Frontal cortex (tissue), 4 donors: ENCODE measurements around the gene NECAB3. TPM values are rescaled to one million over a fixed set of nuclear protein-coding genes. Genes with fewer than 3 reads are reported as not detected.

Experiments
- DNase-seq, 2 donors: peaks; one replicate each; pipeline ENCODE4 v3.0.0; 2012; ENCODE audit warnings: low spot score in 2 of 2
- FAIRE-seq: peaks from 2 replicates; lab custom pipeline; 2012; peaks lifted over from hg19 to GRCh38; lab: Jason Lieb, UNC
- total RNA-seq: library from RNA; depleted of rRNA; stranded (reverse); fragments of >200 nt; gene quantifications from one replicate; pipeline ENCODE4 v1.2.3, GENCODE V29; 2014
- donor health status: control.
- donor health status: control.
- donor health status: control.

The NECAB3 gene
- total RNA-seq, 1 donor from 2014 or later: 33.8 TPM

DNA sequence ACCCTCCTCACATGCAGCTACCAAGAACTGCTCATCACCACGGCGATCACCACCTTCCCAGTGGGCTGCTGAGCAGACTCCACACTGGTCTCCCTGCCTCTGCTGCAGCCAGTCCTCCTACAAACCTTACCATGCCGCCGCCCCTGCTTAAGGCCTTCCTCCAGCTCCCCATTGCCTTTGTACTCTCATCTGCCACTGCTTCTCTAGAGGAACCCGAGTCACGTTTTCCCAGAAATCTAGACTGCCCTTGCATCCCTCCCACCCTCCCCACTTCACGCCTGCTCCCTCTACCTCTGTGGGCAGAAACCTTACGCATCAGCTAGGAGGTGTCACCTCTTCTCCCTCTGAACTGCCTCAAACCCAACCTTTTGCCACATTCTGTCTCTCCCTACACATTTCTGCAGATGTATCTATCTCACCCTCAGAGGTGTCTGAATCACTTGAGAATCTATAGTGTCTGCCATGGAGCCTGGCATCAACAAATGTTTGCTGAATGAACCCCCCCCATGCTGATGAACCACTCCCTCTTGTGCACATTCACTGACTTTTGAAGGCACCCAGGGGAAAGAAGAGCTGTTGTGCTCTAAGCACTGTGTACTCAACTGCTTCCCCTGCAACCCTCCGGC, 7.6 kb upstream of the NECAB3 start:
- FAIRE-seq (no peak), DNase-seq (no peak)

- no peak for DNase-seq
- FAIRE-seq: no peak
These were observed 7.1 kb upstream of the NECAB3 start for GRCh38 chr20:33681288-33681687.

DNA sequence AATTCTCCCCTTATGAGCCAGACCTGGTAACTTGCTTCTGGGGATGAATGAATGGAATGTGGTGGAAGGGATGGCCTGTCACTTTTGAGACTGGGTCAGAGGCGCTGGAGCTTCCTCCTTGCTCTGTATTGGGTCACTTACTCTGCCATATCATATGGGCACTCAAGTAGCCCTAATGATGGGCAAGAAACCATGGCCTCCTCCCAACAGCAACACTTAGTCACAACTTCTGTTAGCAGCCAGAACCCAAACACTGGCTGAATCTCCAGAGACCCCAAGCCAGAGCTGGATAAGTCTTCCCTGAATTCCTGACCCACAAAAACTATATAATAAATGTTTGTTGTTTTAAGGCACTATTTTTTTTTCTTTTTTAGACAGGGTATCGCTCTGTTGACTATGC, 6.5 kb upstream of the NECAB3 start:
- no peak for FAIRE-seq
- no peak for DNase-seq

DNA sequence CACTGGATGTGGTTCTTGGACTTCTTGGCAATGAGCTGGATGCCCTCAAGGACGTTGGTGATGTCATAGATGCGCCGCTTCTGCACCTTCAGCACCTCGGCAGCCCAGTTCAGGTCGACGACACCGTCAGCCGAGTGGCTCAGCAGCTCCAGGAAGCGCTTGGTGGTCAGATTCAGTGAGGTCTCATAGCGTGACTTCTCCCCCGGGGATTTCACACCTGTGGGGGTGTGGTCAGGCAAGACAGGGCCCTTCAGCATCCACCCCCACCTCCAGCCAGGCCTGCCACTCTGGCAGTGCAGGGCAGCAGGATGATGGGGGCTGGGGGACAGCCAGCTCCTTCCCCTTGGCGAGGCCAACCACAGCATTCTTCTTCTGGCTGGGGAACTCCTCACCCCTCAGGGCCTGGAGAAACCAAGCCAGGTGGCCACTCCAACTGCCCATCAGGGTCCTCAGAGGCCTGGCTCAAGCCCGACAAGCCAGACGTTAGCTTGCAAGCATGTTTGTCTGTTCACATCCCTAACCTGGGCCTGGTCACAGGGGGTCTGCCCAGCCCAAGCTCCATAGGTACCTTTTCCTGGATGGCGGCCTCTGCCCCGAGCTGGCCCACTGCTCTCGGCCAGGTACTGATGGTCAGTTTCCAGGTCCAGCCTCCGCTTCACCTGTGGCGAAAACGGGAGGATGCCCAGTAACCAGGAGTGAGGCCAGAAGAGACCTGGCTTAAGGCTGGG, 5.7 kb upstream of the NECAB3 start:
- DNase-seq (no peak), FAIRE-seq (no peak)

GRCh38 chr20:33677991-33678702, 3.9 kb upstream of the NECAB3 start:
- FAIRE-seq: no peak
- no peak for DNase-seq

DNA sequence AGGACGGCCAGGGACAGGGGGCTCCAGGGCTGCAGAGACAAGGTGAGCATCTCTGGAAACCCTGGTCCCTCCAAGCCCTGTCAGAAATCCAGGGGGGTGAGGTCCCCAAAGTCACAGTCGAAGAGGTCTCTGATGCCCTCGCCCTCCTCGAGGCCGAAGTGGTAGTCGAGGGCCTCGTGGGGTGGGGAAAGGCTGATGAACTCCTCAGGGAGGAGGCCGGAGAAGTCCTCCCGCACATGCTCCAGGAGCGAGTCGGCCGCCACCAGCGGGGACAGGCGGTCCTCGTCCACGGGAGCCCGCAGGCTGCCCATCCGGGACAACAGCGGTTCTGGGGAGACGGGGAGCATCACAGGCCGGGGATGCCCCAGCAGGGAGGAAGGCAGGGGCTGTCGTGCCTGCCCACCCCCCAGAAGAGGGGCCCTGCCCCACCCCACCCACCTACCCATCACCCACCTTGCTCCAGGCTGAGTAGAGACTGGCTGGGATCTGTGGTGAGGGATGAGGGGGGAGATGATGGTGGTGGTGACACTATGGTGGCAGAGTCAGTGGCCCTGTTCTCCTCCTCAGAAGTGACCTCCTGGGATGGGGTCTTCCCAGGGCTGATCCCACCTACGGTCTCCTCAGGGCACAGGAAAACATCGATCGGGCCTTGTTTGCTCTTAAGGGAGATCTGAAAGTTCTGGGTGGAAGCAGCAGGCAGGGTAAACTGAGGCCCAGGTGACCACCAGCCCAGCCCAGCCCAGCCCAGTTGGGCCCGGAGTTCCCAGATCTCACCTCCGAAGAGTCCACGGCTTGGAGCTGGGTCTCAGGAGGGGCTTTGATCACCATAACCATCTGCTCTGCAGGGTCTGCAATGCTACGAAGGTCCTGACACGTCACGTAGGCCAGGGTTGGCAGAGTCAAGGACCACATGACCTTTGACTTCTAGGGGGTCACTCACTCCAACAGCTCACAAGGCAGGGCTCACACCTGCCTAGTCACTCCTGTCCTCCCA, 2.7 kb upstream of the NECAB3 start:
- FAIRE-seq (no peak), DNase-seq (no peak)

GRCh38 chr20:33676121-33676520, 1.9 kb upstream of the NECAB3 start:
- DNase-seq: no peak
- no peak for FAIRE-seq

DNA sequence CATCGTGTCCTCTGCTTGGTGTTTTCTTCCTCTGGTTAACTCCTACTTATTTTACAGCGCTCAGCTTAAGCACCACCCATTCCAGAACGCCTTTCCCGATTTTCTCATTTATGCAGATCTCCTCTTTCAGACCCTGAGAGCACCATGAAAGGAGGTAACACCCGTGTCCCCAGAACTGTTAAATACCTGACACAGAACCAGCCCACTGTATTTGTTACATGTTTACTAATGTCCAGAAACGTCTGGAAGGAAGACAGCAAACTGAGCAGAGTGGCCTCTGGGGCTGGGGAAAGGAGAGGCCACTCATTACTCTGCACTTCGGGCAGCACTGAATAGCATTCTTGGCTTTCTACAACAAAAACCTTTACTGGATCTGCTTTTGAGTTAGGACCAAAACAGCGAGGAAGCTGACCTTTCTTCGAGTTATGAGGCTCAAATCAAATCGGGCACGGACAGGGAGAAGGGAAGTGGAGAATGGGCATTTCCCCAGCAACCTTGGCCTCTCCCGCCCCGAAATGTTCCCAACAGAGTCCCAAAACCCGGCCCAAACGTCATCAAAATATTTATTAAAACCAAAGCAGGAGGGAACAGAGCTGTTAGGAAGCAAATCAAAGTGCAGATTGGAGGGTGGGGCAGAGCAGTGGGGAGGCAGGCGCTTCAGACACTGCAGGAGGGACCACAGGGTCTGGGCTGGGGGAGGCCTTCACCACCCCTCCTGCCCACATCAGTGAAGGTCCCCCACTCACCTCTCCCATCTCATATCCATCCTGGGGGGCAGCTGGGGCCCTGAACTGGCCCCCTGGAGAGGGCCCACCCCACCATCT, 1.1 kb upstream of the NECAB3 start:
- FAIRE-seq (no peak), DNase-seq (no peak)

GRCh38 chr20:33673410-33674293, 576 bp downstream of the NECAB3 start:
- FAIRE-seq (no peak), DNase-seq (peak in 1 of 2 donors; percentile 51)

DNA sequence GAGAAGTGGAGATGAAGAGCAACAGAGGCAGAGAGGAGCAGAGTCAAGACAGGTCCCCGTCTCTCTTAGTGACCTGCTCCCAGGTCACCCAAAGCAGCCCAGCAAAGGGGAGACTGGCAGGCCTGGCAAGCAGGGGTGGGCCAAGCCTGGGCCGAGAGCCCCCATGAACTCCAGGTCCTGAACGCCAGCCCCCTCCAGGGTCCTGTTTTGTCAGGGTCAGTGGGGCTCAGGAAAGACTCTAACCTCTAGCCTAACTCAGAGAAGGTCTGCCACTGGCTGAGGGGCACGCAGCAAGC, 1.2 kb downstream of the NECAB3 start:
- FAIRE-seq (no peak), DNase-seq (no peak)

GRCh38 chr20:33672426-33673113, 1.7 kb downstream of the NECAB3 start:
- FAIRE-seq (no peak), DNase-seq (no peak)

- FAIRE-seq: no peak
- no peak for DNase-seq
These were observed 2.5 kb downstream of the NECAB3 start for GRCh38 chr20:33671573-33672288.

DNA sequence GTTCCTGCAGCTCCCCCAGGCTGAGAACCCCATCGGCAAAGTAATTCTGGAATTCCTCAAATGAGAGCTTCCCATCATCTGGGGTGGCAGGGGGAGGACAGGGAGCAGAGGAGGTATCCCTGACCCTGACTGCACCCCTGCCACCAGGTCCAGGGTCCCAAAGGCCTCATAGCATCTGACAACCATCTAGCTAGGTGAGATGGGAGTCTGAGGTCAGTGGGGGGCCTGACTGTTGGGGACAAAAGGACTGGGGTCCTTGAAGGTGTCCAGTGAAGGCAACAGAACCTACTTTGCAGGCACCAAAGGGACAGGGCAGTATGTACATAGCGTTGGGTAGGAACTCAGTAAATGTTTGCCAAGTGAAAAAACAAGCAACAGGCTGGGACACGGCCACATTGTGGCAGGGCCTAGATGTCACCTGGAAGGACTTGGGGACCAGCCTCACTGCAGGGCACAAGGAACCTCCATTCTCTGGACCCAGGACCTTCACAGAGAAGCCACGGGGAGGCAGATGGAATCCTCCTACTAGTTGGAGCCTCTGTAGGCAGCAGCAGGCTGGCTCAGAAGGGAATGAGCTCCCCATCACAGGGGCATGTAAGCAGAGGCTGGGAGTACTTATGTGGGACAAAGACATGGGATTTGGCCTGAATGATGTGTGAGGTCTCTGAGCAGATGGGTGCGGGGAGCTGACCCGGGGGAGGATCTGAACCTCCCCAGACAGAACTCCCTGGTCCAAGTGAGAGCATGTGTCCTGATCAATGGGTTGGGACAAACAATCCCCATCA, 3.3 kb downstream of the NECAB3 start:
- FAIRE-seq: no peak
- no peak for DNase-seq

DNA sequence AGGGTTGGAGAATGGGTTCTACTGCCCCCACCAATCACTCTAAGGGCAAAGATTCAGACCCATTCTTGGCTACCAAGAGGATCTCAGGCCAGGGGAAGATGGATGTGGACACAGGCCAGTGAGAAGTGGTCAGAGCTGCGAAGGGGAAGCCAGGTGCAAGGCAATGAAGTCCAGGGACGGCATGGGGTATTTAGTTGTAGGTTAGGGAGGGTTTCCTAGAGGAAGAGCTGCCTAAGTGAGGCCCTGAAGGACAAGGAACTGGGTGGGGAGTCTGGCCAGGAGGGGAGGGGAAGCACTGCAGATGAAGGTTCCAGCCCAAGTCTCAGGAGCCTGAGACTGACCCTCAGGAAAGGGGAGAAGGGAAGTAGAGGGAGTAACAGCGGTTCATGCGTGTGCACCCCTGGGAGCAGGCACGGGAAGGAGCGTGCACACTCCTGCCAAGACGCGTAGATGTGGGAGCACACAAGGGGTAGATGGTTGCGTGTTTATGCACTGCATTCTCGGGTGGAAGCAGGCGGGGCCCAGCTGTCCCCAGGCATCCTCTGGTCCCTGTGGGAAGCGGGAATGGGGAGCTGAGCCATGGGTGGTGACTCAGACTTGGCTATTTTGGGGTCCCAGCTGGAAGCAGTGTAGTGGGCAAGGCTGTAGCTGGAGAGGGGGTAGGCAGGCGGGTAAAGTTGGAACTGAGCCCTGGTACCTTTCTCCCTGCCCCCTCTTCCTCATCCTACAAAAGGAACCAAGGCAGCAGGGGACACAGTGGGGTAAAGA, 4.2 kb downstream of the NECAB3 start:
- no peak for FAIRE-seq
- DNase-seq: no peak

DNA sequence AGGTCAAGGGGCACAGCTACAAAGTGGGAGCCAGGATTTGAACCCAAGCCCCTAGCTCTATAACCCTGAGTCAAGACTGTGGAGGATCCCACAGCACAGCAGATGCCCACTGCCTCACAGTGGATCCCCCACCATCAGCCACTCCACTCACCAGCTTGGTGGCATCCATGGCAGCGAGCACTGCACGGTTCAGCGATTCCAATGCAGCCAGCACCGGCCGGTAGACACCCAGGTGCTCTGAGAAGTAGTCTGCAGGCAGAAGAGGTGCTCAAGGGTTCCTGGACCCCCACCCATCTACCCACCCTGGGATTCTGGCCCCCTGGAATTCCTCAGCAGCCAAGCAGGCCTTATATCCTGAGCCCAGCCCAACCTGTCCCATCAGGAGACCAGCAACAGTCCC, 5.0 kb downstream of the NECAB3 start:
- FAIRE-seq (no peak), DNase-seq (no peak)
